ENCODE measurements around the gene NKIRAS2. TPM values are rescaled to one million over a fixed set of nuclear protein-coding genes. Genes with fewer than 3 reads are reported as not detected.

Gene NKIRAS2
- total and polyA plus RNA-seq, 2 of the 13 experiments (the other 11 are each of a cell fraction or from before 2014, with no cell fraction given), result 27.9 to 42.0 TPM

DNA sequence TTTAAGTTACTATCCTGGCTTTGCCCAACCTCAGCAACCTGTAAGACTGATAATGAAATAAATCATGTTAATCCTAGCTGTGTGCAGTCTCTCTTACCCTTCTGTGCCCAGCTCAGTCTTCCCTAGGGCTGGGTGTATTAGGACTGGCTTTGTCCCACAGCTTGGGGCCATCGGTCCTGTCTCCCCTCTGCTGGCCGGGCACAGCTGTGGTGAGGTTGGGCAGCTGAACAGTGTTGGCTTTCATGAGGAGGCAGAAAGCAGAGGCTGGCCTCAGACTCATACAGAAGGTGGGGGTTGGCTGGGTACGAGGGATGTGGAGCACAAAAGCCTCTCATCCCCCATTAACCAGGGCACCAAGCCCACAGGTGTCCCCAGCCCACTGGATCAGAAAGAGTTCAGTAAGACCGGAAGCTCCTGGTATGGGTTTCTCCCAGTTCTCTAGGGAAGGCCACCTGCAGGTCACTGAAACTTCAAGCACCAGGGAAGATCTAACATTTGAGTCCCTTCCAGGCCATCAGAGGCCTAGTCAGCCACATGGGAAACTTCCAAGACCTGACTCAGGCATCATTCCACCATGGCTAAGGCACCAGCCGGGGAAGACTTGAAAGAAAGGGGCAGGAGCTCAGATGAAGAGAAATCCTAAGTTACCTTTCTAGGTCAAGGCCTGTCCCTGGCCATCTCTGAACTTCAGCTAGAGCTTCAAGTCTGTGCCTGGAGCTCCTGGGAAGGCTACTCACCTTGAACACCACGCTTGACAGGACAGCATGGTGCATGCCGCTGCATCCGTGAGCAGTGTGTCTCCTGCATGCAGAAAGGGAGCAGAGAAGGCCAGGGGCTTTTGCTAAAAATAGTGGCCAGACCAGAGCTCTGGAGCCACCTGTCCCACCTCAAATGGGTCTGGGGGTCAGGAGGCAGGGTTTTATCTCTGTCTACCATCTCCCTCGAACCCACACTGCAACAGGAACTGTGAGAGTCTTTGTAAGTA is 44.5 kb upstream of the NKIRAS2 start (continued):
- TF ChIP-seq, protein P1, sequence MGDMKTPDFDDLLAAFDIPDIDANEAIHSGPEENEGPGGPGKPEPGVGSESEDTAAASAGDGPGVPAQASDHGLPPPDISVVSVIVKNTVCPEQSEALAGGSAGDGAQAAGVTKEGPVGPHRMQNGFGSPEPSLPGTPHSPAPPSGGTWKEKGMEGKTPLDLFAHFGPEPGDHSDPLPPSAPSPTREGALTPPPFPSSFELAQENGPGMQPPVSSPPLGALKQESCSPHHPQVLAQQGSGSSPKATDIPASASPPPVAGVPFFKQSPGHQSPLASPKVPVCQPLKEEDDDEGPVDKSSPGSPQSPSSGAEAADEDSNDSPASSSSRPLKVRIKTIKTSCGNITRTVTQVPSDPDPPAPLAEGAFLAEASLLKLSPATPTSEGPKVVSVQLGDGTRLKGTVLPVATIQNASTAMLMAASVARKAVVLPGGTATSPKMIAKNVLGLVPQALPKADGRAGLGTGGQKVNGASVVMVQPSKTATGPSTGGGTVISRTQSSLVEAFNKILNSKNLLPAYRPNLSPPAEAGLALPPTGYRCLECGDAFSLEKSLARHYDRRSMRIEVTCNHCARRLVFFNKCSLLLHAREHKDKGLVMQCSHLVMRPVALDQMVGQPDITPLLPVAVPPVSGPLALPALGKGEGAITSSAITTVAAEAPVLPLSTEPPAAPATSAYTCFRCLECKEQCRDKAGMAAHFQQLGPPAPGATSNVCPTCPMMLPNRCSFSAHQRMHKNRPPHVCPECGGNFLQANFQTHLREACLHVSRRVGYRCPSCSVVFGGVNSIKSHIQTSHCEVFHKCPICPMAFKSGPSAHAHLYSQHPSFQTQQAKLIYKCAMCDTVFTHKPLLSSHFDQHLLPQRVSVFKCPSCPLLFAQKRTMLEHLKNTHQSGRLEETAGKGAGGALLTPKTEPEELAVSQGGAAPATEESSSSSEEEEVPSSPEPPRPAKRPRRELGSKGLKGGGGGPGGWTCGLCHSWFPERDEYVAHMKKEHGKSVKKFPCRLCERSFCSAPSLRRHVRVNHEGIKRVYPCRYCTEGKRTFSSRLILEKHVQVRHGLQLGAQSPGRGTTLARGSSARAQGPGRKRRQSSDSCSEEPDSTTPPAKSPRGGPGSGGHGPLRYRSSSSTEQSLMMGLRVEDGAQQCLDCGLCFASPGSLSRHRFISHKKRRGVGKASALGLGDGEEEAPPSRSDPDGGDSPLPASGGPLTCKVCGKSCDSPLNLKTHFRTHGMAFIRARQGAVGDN (CRISPR knock-in tag; IDR thresholded peaks at IDR 0.05), result 0 out of 2 replicates have a peak, but pooled peaks have one; percentile 3
- TF ChIP-seq GFI1 (CRISPR knock-in tag; IDR thresholded peaks at IDR 0.05; ENCODE audit: borderline replicate concordance), result no peak
- TF ChIP-seq ZNF207 (IDR thresholded peaks at IDR 0.05; ENCODE audit: borderline replicate concordance), result no peak
- TF ChIP-seq RBFOX2 (IDR thresholded peaks at IDR 0.05; ENCODE audit: low read depth, low read length), result 0 out of 2 replicates have a peak, but pooled peaks have one; percentile 25

DNA sequence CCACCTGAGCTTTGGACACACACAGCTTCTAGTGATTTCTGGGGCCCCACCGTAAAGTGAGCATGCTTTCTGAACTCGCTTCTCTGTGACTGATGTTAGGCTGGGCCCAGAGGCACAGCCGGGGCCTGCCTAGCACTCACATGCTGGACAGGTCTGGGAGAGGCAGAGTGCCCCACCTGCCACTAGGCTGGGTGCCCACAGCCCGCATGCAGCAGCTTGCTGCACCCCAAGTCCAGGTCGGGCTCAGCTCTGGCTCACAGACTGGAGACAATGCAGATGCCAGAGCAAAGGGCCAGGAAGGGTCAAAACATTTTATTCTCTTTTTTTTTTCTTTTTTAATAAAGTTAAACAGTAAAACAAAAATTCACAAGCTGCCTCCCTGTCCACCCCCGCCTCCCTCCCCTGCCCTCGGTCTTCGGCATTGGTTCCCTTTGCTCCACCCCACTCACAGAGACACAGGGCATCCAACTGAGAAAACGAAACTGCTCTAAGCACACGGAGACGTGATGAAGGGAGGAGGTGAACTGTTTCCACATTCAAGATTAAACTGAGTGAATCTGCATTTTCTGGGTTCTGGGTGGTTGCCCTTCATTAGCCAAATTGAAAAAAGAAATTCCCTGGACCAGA is 43.6 kb upstream of the NKIRAS2 start:
- Histone ChIP-seq H2AFZ (ENCODE audit: low read length) (no peak overlapping the region), H3K36me3 (replicated peaks in 1 of 2; ENCODE audit: control insufficient read depth in 1 of 2, insufficient read depth in 2 of 2, low read length in 2 of 2) (peaks cover 51 to 80% of the 10 kb centered on the region in 2 experiments), H3K4me3 (replicated peaks in 1 of 3; ENCODE audit: insufficient read depth in 1 of 3, low read depth in 2 of 3, low read length in 3 of 3) (no peak overlapping the region), H3K4me2 (ENCODE audit: low read depth, low read length) (no peak overlapping the region), H3K79me2 (ENCODE audit: insufficient read depth, low read length) (no peaks in the 10 kb centered on the region), H4K20me1 (ENCODE audit: insufficient read depth, low read length) (0 out of 2 replicates have a peak, but pooled peaks cover 9% of the 10 kb centered on the region), H3K9me3 (ENCODE audit: low read length) (no peaks in the 10 kb centered on the region), H3K9ac (ENCODE audit: insufficient read depth, low read depth, low read length) (no peak overlapping the region), H3K27ac (ENCODE audit: extremely low read length, insufficient read depth, low read length) (no peak overlapping the region), H3K27me3 (ENCODE audit: control insufficient read depth in 1 of 2, insufficient read depth in 2 of 2, low read length in 2 of 2) (no peaks in the 10 kb centered on the region), H3K4me1 (ENCODE audit: insufficient read depth, low read length) (peaks cover 5% of the 10 kb centered on the region; the same call in 1 of the 2 replicates)
- ATAC-seq (peak; percentile 7), FAIRE-seq (peak; percentile 39), DNase-seq (ENCODE audit: low spot score) (no peak)
- in situ Hi-C loops (cut with HindIII; ENCODE audit: extremely low pct_ligation_motif_present, low pct_unique_long_range_greater_than_20kb) (no loop called here), intact Hi-C loops (cut with micrococcal nuclease; ENCODE audit: unreplicated experiment) (no loop called here)
- POLR2A ChIA-PET, result interaction anchor here (1.0 to 4.1 kb wide), 9 partner anchors 10 to 288 kb away, joined by 3 to 38 read pairs (median 5); partner anchors contain the start of genes CNP, DNAJC7, EIF1 and NKIRAS2
- TSS peak; percentile 20 for BruUV-seq (replicated peaks)
- CTCF ChIA-PET (ENCODE audit: low intra/inter-chr PET ratio, low total read pairs), result no interaction called here
- WGBS (ENCODE audit: low lambda C conversion rate), result 87% methylated on average over 11 of the region's 11 CpGs
- TF ChIP-seq RBFOX2 (IDR thresholded peaks at IDR 0.05; ENCODE audit: low read depth, low read length) (peak; percentile 55), HOXA3 (CRISPR knock-in tag; IDR thresholded peaks at IDR 0.05) (no peak), HNRNPLL (IDR thresholded peaks at IDR 0.05; ENCODE audit: low read depth, low read length, poor library complexity, severe bottlenecking) (peak; percentile 20), CREB1 (IDR thresholded peaks at IDR 0.05) (no peak), CREB1 (CRISPR knock-in tag; IDR thresholded peaks at IDR 0.05) (no peak)
- TF ChIP-seq, protein P2, sequence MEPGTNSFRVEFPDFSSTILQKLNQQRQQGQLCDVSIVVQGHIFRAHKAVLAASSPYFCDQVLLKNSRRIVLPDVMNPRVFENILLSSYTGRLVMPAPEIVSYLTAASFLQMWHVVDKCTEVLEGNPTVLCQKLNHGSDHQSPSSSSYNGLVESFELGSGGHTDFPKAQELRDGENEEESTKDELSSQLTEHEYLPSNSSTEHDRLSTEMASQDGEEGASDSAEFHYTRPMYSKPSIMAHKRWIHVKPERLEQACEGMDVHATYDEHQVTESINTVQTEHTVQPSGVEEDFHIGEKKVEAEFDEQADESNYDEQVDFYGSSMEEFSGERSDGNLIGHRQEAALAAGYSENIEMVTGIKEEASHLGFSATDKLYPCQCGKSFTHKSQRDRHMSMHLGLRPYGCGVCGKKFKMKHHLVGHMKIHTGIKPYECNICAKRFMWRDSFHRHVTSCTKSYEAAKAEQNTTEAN (CRISPR knock-in tag; conservative IDR thresholded peaks at IDR 0.05), result no peak
- TF ChIP-seq, protein P1 (CRISPR knock-in tag; IDR thresholded peaks at IDR 0.05), result 0 out of 2 replicates have a peak, but pooled peaks have one; percentile 23

Measured in HepG2 (cell line).